ENCODE measurements around the gene WFIKKN1. TPM values are rescaled to one million over a fixed set of nuclear protein-coding genes. Genes with fewer than 3 reads are reported as not detected.

The WFIKKN1 gene
- total RNA-seq, 6 experiments from 2014 or later = 0.02 to 0.14 TPM; not detected in 4

- no peaks in the 10 kb centered on the region for H3K4me1 Mint-ChIP-seq (ENCODE audit: low read depth)
- TF ChIP-seq, protein P1, sequence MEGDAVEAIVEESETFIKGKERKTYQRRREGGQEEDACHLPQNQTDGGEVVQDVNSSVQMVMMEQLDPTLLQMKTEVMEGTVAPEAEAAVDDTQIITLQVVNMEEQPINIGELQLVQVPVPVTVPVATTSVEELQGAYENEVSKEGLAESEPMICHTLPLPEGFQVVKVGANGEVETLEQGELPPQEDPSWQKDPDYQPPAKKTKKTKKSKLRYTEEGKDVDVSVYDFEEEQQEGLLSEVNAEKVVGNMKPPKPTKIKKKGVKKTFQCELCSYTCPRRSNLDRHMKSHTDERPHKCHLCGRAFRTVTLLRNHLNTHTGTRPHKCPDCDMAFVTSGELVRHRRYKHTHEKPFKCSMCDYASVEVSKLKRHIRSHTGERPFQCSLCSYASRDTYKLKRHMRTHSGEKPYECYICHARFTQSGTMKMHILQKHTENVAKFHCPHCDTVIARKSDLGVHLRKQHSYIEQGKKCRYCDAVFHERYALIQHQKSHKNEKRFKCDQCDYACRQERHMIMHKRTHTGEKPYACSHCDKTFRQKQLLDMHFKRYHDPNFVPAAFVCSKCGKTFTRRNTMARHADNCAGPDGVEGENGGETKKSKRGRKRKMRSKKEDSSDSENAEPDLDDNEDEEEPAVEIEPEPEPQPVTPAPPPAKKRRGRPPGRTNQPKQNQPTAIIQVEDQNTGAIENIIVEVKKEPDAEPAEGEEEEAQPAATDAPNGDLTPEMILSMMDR (IDR thresholded peaks at IDR 0.05) = no peak
- no peak overlapping the region for H3K27ac Mint-ChIP-seq
- no peaks in the 10 kb centered on the region for H3K36me3 Mint-ChIP-seq (ENCODE audit: low read depth)
- no peak overlapping the region for H3K4me3 Mint-ChIP-seq
- H3K27me3 Mint-ChIP-seq (ENCODE audit: insufficient read depth) = peaks cover 3% of the 10 kb centered on the region
- H3K9me3 Mint-ChIP-seq = no peaks in the 10 kb centered on the region
- no peak for DNase-seq
These were observed 39.9 kb downstream of the WFIKKN1 start for GRCh38 chr16:670485-671352.

GRCh38 chr16:671353-672131, 40.8 kb downstream of the WFIKKN1 start:
- Mint-ChIP-seq H3K36me3 (ENCODE audit: low read depth) (no peaks in the 10 kb centered on the region), H3K4me1 (ENCODE audit: low read depth) (no peaks in the 10 kb centered on the region), H3K27me3 (ENCODE audit: insufficient read depth) (peaks cover 3% of the 10 kb centered on the region), H3K9me3 (no peaks in the 10 kb centered on the region), H3K4me3 (no peak overlapping the region), H3K27ac (no peak overlapping the region)
- TF ChIP-seq, protein P1 (IDR thresholded peaks at IDR 0.05) = no peak
- no peak for DNase-seq

DNA sequence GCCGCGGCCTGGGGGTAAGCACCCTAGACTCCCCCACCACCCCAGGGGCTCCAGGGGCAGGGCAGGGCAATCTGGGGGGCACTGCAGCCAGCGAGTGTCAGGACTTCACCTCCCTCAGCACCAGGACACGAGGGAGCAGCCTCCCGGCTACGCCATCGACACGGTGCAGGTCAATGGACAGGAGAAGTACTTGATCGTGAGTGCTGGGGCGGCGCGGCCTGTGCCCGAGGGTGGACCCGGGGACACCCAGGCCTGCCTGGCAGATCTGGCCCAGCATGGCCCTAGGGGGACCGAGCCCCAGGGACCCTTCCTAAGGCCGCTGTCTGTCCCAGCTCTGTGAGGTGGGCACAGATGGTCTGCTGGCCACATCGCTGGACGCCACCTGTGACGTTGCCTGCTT, 41.6 kb downstream of the WFIKKN1 start:
- no peaks in the 10 kb centered on the region for H3K36me3 Mint-ChIP-seq (ENCODE audit: low read depth)
- DNase-seq = no peak
- peaks cover 3% of the 10 kb centered on the region for H3K27me3 Mint-ChIP-seq (ENCODE audit: insufficient read depth)
- no peaks in the 10 kb centered on the region for H3K9me3 Mint-ChIP-seq
- TF ChIP-seq, protein P1 (IDR thresholded peaks at IDR 0.05) = no peak
- no peak overlapping the region for H3K27ac Mint-ChIP-seq
- H3K4me3 Mint-ChIP-seq = no peak overlapping the region
- H3K4me1 Mint-ChIP-seq (ENCODE audit: low read depth) = no peaks in the 10 kb centered on the region

- TF ChIP-seq, protein P1 (IDR thresholded peaks at IDR 0.05) = no peak
- no peaks in the 10 kb centered on the region for H3K9me3 Mint-ChIP-seq
- H3K36me3 Mint-ChIP-seq (ENCODE audit: low read depth) = no peaks in the 10 kb centered on the region
- DNase-seq = no peak
- H3K4me1 Mint-ChIP-seq (ENCODE audit: low read depth) = no peaks in the 10 kb centered on the region
- peaks cover 3% of the 10 kb centered on the region for H3K27me3 Mint-ChIP-seq (ENCODE audit: insufficient read depth)
- no peak overlapping the region for H3K4me3 Mint-ChIP-seq
- H3K27ac Mint-ChIP-seq = no peak overlapping the region
These were observed 42.1 kb downstream of the WFIKKN1 start for GRCh38 chr16:672851-673250.

DNA sequence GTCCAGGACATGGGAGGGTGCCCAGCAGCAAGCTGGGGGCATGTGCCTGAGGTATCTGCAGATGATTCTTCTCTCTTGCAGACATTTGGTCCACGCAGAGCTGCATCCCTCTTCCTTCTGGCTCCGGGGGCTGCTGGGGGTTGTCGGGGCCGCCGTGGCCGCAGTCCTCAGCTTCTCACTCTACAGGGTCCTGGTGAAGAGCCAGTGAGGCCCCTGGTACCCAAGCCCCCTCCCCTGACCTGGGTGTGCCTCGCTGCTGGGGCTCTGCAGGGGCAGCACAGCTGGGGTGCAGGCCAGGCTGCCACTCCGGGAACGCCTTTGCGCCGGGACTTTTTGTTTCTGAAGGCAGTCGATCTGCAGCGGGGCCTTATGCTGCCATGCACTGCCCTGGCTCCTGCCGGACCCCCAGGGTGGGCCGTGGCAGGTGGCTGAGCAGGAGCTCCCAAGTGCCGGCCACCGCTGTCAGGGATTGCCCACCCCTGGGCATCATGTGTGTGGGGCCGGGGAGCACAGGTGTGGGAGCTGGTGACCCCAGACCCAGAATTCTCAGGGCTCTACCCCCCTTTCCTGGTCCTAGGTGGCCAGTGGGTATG, 42.7 kb downstream of the WFIKKN1 start:
- Mint-ChIP-seq H3K27ac (no peak overlapping the region), H3K36me3 (ENCODE audit: low read depth) (no peaks in the 10 kb centered on the region), H3K9me3 (no peaks in the 10 kb centered on the region), H3K27me3 (ENCODE audit: insufficient read depth) (peaks cover 3% of the 10 kb centered on the region), H3K4me1 (ENCODE audit: low read depth) (no peaks in the 10 kb centered on the region), H3K4me3 (no peak overlapping the region)
- TF ChIP-seq, protein P1 (IDR thresholded peaks at IDR 0.05) = no peak
- no peak for DNase-seq
